Kidney (tissue), 14 donors: ENCODE results near the gene SLC24A4. TPM values are rescaled to one million over a fixed set of nuclear protein-coding genes. Genes with fewer than 3 reads are reported as not detected.

ENCODE experiments used
- DNase-seq, 5 donors: peaks; one replicate each; pipeline ENCODE4 v3.0.0-alpha.2; 2013 to 2020
- FAIRE-seq: peaks from 2 replicates; lab custom pipeline; 2012; peaks lifted over from hg19 to GRCh38; lab: Jason Lieb, UNC
- H3K27ac ChIP-seq, 2 donors: one replicate each; pipeline ENCODE4 v1.7.0; 2013; ENCODE audit warnings: low read depth in 2 of 2, low read length in 2 of 2, inconsistent platforms in 1 of 2
- H3K27me3 ChIP-seq: one replicate; pipeline ENCODE4 v1.7.1; 2013; ENCODE audit warnings: low read length, inconsistent platforms; ENCODE audit not compliant: control insufficient read depth, insufficient read depth
- H3K36me3 ChIP-seq, 3 donors: one replicate each; pipeline versions ENCODE4 v1.7.0 to v1.7.1; 2013; ENCODE audit warnings: low read length in 3 of 3, control low read depth in 1 of 3, inconsistent platforms in 1 of 3; ENCODE audit not compliant: insufficient read depth in 3 of 3, control insufficient read depth in 2 of 3
- H3K4me1 ChIP-seq, 3 donors: one replicate each; pipeline versions ENCODE4 v1.7.0 to v1.7.1; 2013; ENCODE audit warnings: low read length in 3 of 3, inconsistent platforms in 1 of 3, low read depth in 1 of 3; ENCODE audit not compliant: control insufficient read depth in 2 of 3, insufficient read depth in 2 of 3
- H3K4me3 ChIP-seq, 3 donors: one replicate each; pipeline versions ENCODE4 v1.7.0 to v1.8.1; 2013; ENCODE audit warnings: low read length in 3 of 3, control low read depth in 1 of 3, inconsistent platforms in 1 of 3
- H3K9ac ChIP-seq, 3 donors: one replicate each; pipeline versions ENCODE4 v1.7.0 to v1.7.1; 2013; ENCODE audit warnings: low read length in 3 of 3, control low read depth in 1 of 3, inconsistent platforms in 1 of 3
- H3K9me3 ChIP-seq, 3 donors: one replicate each; pipeline versions ENCODE4 v1.7.0 to v1.7.1; 2013; ENCODE audit warnings: low read length in 3 of 3, control low read depth in 1 of 3, inconsistent platforms in 1 of 3; ENCODE audit not compliant: control insufficient read depth in 2 of 3, insufficient read depth in 1 of 3
- CTCF ChIP-seq: IDR thresholded peaks from 3 replicates; pipeline ENCODE4 v1.5.1; 2012; ENCODE audit warnings: mild to moderate bottlenecking, moderate library complexity, borderline replicate concordance; ENCODE audit not compliant: insufficient read depth; ENCODE audit errors: extremely low read depth
- intact Hi-C: fragments of 100-400 bp; cut with DNase I; formaldehyde crosslinking; loops from one replicate; pipeline ENCODE4 v1.11.1; 2022
- polyA plus RNA-seq: library from polyadenylated mRNA; stranded (reverse); fragments of 350-450 nt; fragmentation: Illumina TruSeq; extraction: RNeasy Lipid Tissue Mini Kit (QIAGEN cat#74804); gene quantifications from one replicate; pipeline ENCODE4 v1.2.3, GENCODE V29; 2014; ENCODE audit warnings: low read depth, low replicate concordance; ENCODE audit not compliant: insufficient read depth
- total RNA-seq: library from RNA; stranded (reverse); fragmentation: NEBNext Ultra II Directional; extraction: Animal tissue kit (Norgen Biotek cat#: 25700); gene quantifications from one replicate; pipeline ENCODE4 v1.2.1, GENCODE V29; 2021
- donor health status: control.
- donor health status: control.
- donor health status: control.
- donor health status: control.
- donor health status: control.
- donor health status: DM: yes; HTN: yes; CAD: no.
- donor health status: Normal renal cell carcinoma (clear cell type).

SLC24A4 gene
- total and polyA plus RNA-seq, 2 donors from 2014 or later: 0.32 to 0.85 TPM

- no peak overlapping the region for H3K4me3 ChIP-seq
- no peak overlapping the region for H3K27ac ChIP-seq
- H3K27me3 ChIP-seq: no peaks in the 10 kb centered on the region
- H3K4me1 ChIP-seq: peaks cover 0 to 2% (median 0%) of the 10 kb centered on the region in 3 donors
- DNase-seq (no peak), FAIRE-seq (no peak)
- TF ChIP-seq CTCF: no peak
- H3K9ac ChIP-seq: no peak overlapping the region
- no peaks in the 10 kb centered on the region for H3K9me3 ChIP-seq
- H3K36me3 ChIP-seq: no peaks in the 10 kb centered on the region
- intact Hi-C loops: no loop called here
Observed at GRCh38 chr14:92506231-92506630, 183.3 kb downstream of the SLC24A4 start.

GRCh38 chr14:92507174-92507768, 184.3 kb downstream of the SLC24A4 start:
- FAIRE-seq (no peak), DNase-seq (peak in 1 of 5 donors; percentile 14)
- H3K36me3 ChIP-seq: no peaks in the 10 kb centered on the region
- intact Hi-C loops: no loop called here
- no peaks in the 10 kb centered on the region for H3K27me3 ChIP-seq
- no peak for TF ChIP-seq CTCF
- no peaks in the 10 kb centered on the region for H3K9me3 ChIP-seq
- H3K4me1 ChIP-seq: peaks cover 0 to 2% (median 0%) of the 10 kb centered on the region in 3 donors
- no peak overlapping the region for H3K27ac ChIP-seq
- no peak overlapping the region for H3K4me3 ChIP-seq
- H3K9ac ChIP-seq: no peak overlapping the region

GRCh38 chr14:92510972-92511371, 188.0 kb downstream of the SLC24A4 start:
- no peak for TF ChIP-seq CTCF
- no peaks in the 10 kb centered on the region for H3K27me3 ChIP-seq
- H3K9ac ChIP-seq: no peak overlapping the region

More at GRCh38 chr14:92510972-92511371, 188.0 kb downstream of the SLC24A4 start:
- Histone ChIP-seq H3K9me3 (no peaks in the 10 kb centered on the region), H3K4me1 (peaks cover 0 to 4% (median 0%) of the 10 kb centered on the region in 3 donors), H3K27ac (no peak overlapping the region), H3K36me3 (no peaks in the 10 kb centered on the region), H3K4me3 (no peak overlapping the region)
- DNase-seq (no peak), FAIRE-seq (no peak)
- intact Hi-C loops: no loop called here
